Measurements from ENCODE around the gene KLF1. TPM values are rescaled to one million over a fixed set of nuclear protein-coding genes. Genes with fewer than 3 reads are reported as not detected.
"Not testable (repeated sequence)": the region's sequence is repeated elsewhere in the genome, so short reads cannot be mapped to it uniquely, and the experiment has no call there.

KLF1 gene
- total and polyA plus RNA-seq, 10 of the 15 experiments (the other 5 are each of a cell fraction or from before 2014, with no cell fraction given) = 0.04 to 0.38 (median 0.08) TPM; not detected in 3

- TF ChIP-seq USF1 (IDR thresholded peaks at IDR 0.05; ENCODE audit: borderline replicate concordance, extremely low read length, insufficient read depth, low read depth, low read length) (peak; percentile 60), CBX5 (IDR thresholded peaks at IDR 0.05; ENCODE audit: low read depth) (no peak), POLR2A (IDR thresholded peaks at IDR 0.05; ENCODE audit: low read depth, low read length) (no peak), LARP7 (IDR thresholded peaks at IDR 0.05) (peak; percentile 74; the same call in 1 of the 2 replicates), CREM (IDR thresholded peaks at IDR 0.05; ENCODE audit: low read depth) (no peak), BHLHE40 (IDR thresholded peaks at IDR 0.05; ENCODE audit: borderline replicate concordance in 1 of 2, low read depth in 2 of 2, low read length in 1 of 2) (peak; percentile 55 to 79)
Observed at GRCh38 chr19:12847159-12848139, 39.6 kb downstream of the KLF1 start (continued).

- RAD21 ChIA-PET (ENCODE audit: unreplicated experiment) = interaction anchor here (0.7 to 2.5 kb wide), 8 partner anchors 12 to 129 kb away, joined by 3 to 76 read pairs (median 4); partner anchors contain the start of gene RNASEH2A
Observed at GRCh38 chr19:12846613-12847012, 40.4 kb downstream of the KLF1 start.

More at GRCh38 chr19:12846613-12847012, 40.4 kb downstream of the KLF1 start:
- not testable (repeated sequence) for FAIRE-seq; H4K20me1 ChIP-seq (ENCODE audit: control insufficient read depth, insufficient read depth); H3K36me3 ChIP-seq (ENCODE audit: control insufficient read depth in 2 of 2, insufficient read depth in 2 of 2, low read length in 1 of 2); H3K4me1 ChIP-seq (ENCODE audit: control insufficient read depth, insufficient read depth, low read length); DNase-seq (ENCODE audit: low read depth, low spot score); ATAC-seq; H3K9ac ChIP-seq (ENCODE audit: control insufficient read depth, insufficient read depth, low read length); H3K4me3 ChIP-seq; H3K9me3 ChIP-seq (replicated peaks; ENCODE audit: control insufficient read depth, insufficient read depth, low read length); H3K4me2 ChIP-seq (ENCODE audit: control insufficient read depth, insufficient read depth); H2AFZ ChIP-seq (ENCODE audit: control insufficient read depth, low read depth, low read length); H3K79me2 ChIP-seq (ENCODE audit: control insufficient read depth, insufficient read depth, low read length); H3K27me3 ChIP-seq (replicated peaks in 1 of 2; ENCODE audit: control insufficient read depth in 2 of 2, insufficient read depth in 2 of 2, low read length in 1 of 2); H3K27ac ChIP-seq (ENCODE audit: control insufficient read depth, insufficient read depth); BruUV-seq (replicated peaks)
- CTCF ChIA-PET = interaction anchor here (0.6 to 10.1 kb wide), 23 partner anchors 9 to 274 kb away, joined by 3 to 235 read pairs (median 7); partner anchors contain the start of genes CALR, DNASE2, FBXW9 and RNASEH2A
- intact Hi-C loops (cut with micrococcal nuclease; ENCODE audit: unreplicated experiment) = loop anchor here (1.0 kb wide), 2 partner anchors 80 to 86 kb away; no protein-coding TSS in a partner anchor
- WGBS (ENCODE audit: insufficient coverage, insufficient replicate concordance, low lambda C conversion rate, missing lambda C conversion rate) = 55% methylated on average over 7 of the region's 7 CpGs
- in situ Hi-C loops (cut with MboI) = loop anchor here (5.0 kb wide), 1 partner anchor 79 kb away; no protein-coding TSS in a partner anchor
- SMC1A ChIA-PET (ENCODE audit: uncharacterized antibody, unreplicated experiment) = interaction anchor here (0.8 to 2.4 kb wide), 10 partner anchors 40 to 88 kb away, joined by 3 to 17 read pairs (median 3); partner anchors contain the start of genes JUNB and RNASEH2A
- POLR2A ChIA-PET = interaction anchor here (0.9 to 1.1 kb wide), 3 partner anchors 22 to 80 kb away, joined by 3 to 6 read pairs (median 4); no protein-coding TSS in a partner anchor
